HG03571 (cell line): Measurements from ENCODE around the gene LUZP1.

ENCODE experiments used
- ATAC-seq: cut with Tn5 transposase; IDR thresholded peaks from one replicate; pipeline ENCODE4 v1.9.1; 2021; ENCODE audit not compliant: unreplicated experiment

The LUZP1 gene

DNA sequence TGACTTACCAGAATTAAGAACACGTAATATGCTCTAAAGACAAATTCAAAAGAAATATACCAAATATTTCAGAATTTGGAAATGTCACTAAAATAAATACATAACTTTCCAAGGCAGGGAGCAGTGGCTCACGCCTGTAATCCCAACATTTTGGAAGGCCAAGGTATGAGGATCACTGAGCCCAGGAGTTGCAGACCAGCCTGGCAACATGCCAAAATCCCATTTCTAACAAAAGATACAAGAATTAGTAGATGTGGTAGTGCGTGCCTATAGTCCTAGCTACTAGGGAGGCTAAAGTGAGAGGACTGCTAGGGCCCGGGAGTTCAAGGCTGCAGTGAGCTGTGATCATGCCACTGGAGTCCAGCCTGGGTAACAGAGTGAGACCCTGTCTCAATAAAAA is 11.7 kb downstream of the LUZP1 start:
- no peak for ATAC-seq

DNA sequence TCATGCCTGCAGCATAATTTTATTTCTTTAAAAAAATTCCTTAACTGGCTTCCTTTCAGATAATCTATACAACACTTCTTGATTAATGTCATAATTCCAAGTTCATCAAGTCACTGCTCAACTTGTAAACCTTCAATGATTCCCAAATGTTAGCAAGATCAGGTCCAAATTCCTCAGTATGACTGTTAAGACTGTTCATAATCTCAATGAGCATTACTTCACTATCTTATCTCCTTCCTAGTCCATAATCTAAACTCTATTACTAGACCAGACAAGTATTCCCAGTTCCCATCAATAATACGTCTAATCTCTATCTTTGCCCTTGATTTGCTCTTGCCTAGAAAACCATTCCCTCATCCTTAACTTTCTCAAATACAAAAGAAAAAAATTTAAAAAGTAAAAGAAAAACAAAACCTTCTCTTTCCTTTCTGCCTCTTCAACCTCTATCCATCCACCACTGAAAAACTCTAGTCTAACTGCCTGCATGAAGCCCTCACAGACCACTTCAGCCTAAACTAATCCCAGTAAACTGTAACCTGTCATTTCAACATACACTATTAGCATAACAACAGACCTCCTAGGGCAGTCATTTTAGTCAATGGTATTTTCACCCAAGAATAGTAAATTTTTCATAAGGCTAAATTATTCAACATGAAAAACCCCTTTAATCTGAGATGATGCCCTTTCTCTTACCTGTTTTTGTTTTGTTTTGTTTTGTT is 15.5 kb downstream of the LUZP1 start:
- no peak for ATAC-seq

GRCh38 chr1:23150742-23151141 is 17.9 kb downstream of the LUZP1 start:
- no peak for ATAC-seq

- no peak for ATAC-seq
These were observed 18.5 kb downstream of the LUZP1 start for GRCh38 chr1:23150125-23150524.

DNA sequence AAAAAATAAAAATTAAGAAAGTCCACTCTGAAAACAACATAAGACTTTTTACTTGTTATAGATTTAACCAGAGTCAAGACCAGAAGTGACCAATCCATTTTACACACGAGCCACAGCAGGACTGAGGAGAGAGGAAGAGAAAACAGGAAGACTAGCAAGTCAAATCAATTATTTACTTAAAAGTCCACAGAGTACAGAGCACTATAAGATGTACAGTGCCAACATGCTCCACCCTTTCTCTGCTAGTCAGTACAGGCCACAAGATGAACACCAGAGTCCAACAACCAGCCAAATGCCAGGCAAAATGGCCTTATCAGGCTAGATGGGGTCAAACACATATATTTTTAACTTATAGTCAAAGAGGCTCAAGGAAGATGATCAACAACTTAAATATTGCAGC is 19.5 kb downstream of the LUZP1 start:
- peak; percentile 71 for ATAC-seq

- ATAC-seq = no peak
These were observed 20.6 kb downstream of the LUZP1 start for GRCh38 chr1:23148084-23148483.

DNA sequence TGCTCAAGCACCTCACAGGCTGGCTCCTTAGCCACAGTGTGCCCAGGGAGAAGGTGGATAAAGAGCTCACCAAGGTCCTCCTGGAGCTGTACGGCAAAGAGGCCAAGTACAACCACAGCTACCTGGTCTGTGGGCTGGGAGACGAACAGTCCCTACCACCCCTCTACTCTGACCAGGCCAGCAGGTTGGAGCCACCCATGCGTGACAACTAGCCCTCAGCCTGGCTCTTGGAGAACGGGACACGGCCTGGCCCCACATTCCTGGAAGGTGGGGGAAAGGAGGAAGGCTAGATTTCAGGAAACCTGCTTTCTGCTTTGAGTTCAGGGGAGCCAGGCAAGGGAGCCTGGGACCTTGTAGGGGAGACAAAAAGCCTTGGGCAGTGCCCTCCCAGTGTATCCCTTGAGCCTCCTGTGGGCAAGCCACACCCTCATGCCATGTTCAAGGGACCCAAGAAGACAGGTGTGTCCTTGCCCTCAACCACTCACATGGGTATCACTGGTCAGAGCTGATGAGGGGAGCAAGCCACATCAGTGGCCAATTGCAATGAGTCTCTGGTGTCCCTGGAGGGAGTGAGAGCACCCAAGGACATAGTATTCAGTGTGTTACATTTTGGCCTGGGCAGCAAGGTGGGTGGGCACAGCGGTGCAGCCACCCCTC is 27.6 kb downstream of the LUZP1 start:
- ATAC-seq = no peak

- ATAC-seq = no peak
These were observed 33.4 kb downstream of the LUZP1 start for GRCh38 chr1:23135268-23135667.

- no peak for ATAC-seq
These were observed 34.6 kb downstream of the LUZP1 start for GRCh38 chr1:23134055-23134454.

DNA sequence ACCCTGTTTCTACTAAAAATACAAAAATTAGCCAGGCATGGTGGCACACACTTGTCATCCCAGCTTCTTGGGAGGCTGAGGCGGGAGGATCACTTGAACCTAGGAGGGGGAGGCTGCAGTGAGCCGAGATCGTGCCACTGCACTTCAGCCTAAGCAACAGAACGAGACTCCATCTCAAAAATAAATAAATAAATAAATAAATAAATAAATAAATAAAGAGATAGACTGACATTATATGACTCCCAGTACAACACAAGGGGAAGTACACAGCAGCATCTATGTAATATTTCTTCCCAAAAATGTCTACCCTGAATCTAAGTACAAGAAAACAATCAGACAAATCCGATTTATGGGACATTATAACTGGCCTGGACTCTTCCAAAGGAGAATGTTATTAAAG is 35.1 kb downstream of the LUZP1 start:
- ATAC-seq = no peak

- no peak for ATAC-seq
These were observed 36.6 kb downstream of the LUZP1 start for GRCh38 chr1:23132033-23132432.

DNA sequence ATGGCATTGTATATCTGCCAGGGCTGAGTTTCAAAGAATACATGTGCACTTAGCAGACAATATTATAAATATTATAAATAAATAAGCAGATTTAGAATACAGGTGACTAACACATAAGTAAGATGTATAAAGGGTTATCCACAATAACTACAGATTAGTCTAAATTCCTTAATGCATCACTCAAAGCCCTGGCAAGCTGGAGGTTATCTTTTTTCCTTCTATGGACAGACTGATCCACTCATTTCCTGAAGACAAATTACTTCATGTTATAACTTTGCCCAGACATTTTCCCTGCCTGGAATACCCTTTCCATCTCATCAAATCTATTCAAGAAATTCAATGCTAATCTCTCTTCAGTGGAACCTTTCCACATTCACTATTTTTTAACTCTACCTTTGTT is 38.8 kb downstream of the LUZP1 start:
- no peak for ATAC-seq

DNA sequence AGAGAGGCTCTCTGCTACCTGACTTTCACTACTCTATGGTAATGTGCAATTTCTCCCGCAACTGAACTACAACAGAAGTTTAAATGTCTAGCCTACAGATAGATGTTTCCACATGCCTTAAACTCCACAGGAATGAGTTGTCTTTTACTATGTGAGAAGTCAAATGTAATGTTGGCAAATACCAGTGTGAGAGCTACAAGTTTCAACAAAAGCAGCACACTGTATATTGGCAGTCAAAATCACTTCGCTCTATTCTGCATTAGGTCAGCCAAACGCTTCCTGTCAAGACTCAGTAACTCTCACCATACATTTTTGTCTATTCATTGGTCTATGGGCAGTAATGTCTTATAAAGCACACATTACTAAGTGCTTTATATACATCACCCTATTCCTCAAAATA is 41.9 kb downstream of the LUZP1 start:
- no peak for ATAC-seq

DNA sequence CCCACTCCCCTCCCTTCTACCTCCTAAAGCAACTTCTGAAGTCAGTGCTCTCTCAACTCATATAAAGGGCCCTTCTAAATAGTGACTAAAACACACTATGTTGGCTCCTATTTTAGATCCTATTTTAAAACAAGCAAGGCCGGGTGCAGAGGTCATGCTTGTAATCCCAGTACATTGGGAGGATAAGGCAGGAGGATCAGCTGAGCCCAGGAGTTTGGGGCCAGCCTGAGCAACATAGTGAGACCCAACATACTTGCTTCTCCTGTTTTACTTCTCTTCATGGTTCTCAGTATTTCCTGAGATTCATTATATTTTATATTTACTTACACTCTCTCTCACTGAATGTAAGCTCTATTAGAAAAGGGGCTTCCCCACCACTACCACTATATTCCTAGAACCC is 42.5 kb downstream of the LUZP1 start:
- no peak for ATAC-seq

- no peak for ATAC-seq
These were observed 43.2 kb downstream of the LUZP1 start for GRCh38 chr1:23125489-23125888.

DNA sequence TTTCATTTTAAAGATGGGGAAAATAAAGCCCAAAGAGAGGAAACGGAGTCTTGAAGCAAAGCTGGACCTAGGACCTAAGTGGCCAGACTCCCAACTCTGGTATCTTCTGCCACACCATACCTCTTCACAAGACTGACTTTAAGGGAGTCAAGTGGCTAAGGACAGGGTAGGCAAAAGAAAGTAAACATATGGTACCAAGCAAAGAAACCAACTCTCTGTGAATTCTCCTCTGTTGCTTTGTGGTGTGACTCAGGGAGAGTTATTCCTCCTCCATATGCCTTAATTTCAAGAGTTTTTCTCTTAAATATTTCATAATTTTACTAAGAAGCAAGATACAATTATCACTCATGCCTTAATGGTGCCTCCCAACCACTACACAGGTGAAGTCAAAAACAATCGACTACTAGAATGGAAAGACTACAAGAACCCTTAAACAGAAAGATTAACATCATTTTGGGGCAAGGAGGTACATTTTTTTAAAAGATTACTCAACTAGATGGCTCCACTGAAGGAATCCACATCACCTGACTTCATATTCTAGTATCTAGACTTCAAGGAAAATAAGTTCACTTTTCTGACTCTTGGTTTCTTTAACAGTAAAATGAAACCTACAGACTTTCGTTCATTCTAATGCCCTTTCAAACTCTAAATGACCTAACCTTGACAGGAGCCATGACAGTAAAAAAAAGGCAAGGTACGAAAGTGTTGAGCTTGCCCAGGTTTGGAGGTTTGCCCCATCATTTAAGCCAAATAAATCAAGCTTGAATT is 44.2 kb downstream of the LUZP1 start:
- no peak for ATAC-seq

DNA sequence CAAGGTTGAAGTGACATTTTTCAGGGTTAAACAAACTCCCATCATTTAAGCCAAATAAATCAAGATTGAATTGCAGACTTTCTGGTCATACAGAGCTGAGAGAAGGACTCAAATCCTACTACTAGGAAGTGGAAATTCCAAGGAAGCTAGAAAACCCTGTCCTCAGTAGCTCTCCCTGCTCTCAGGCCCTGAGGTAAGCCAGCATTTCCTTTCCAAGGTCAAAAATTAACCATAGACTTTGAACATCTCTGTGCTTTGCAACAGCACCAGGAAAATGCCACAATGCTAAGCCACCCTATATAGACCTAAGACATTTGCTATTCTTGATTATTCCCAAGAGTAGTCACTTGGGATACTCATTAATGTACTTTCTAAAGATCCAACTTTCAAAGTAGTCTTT is 45.1 kb downstream of the LUZP1 start:
- no peak for ATAC-seq

DNA sequence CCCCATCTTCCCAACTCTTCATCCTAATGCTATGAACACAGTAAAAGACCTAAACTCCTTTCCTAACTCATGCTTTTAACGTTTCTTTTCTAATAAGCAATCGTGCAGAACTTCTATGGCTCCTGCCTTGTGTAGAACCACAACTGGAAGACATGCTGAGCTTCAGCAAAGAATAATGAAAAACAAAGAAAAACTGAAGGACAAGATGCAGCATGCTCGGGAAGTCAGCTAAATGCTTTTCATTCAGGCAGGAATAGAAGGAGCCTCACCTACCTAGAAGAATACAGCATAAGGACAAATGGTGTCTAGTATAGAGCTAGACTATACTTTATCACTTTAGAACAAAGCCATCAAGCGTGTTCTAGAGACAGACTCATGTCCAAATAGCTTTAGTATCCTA is 45.9 kb downstream of the LUZP1 start:
- no peak for ATAC-seq

DNA sequence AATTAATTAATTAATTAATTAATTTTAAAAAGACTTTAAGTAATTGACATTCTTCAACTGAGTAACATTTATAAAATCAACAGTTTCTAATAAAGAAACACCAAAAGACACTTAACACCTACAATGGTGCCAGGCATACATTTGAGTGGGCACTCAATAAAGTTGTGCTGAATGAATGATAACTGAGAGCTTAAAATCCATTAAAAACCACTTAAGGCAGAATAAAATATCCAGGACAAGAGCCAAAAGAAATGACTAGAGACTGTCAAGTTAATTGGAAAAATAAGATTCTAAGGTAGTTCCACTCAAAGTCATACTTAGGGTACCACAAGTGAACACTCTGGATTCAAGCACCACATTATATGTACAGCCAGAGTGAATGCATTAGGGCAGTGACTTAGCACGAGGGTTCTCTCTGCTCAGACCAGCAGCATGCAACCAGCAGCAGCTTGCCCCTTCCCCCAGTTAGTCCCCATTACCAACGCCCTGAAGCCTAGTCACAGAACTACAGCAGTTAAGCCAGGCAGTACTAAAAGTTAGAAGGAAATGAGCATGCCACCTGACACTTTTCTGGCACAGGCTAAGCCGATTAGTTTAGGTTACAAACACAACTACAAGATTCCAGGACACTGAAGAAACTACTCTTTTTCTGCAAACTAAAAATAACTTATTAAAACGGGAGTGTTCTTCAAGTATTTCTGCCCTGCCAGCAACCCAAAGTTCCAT is 46.5 kb downstream of the LUZP1 start:
- ATAC-seq = no peak

- ATAC-seq = no peak
These were observed 48.3 kb downstream of the LUZP1 start for GRCh38 chr1:23120383-23120782.

- no peak for ATAC-seq
These were observed 49.5 kb downstream of the LUZP1 start for GRCh38 chr1:23118957-23119792.
